Cardiac ventricle fibroblast (primary cell): ENCODE data around the gene AP1S1. TPM values are rescaled to one million over a fixed set of nuclear protein-coding genes. Genes with fewer than 3 reads are reported as not detected.

Experiments
- total RNA-seq: library from RNA; depleted of rRNA; stranded (reverse); fragments of >200 nt; gene quantifications from 2 replicates; pipeline ENCODE4 v1.2.3, GENCODE V29; 2015

Gene AP1S1
- total RNA-seq = 70.8 and 76.5 TPM in 2 replicates

GRCh38 chr7:101153969-101154692 is at the start of gene AP1S1:
AP1S1 (plus strand) TSS chr7:101154476; CDS start chr7:101154515, 39 bp downstream.

GRCh38 chr7:101126651-101127459 is 27.4 kb upstream of the AP1S1 start, which contains the start of gene SERPINE1:
SERPINE1 (plus strand) TSS chr7:101127104; CDS start chr7:101128394, 1,290 bp downstream.

GRCh38 chr7:101165075-101165957 is 11.0 kb downstream of the AP1S1 start, which contains the start of gene VGF:
VGF (minus strand) TSS chr7:101165569; CDS start chr7:101164843, 726 bp downstream.

GRCh38 chr7:101180130-101180755 is 26.0 kb downstream of the AP1S1 start, which contains the start of gene NAT16:
NAT16 (minus strand) TSS chr7:101180293; CDS start chr7:101174807, 5,486 bp downstream.

GRCh38 chr7:101200862-101201599 is 46.8 kb downstream of the AP1S1 start, which contains the start of gene MOGAT3:
MOGAT3 (minus strand) TSS chr7:101201036; CDS start chr7:101200854, 182 bp downstream.

Other genes with a start within 250 kb of the AP1S1 start
- not detected in 2 replicates for gene MUC3A, start 204.9 kb upstream of the AP1S1 start, total RNA-seq
- 0.54 TPM in 1 of 2 replicates, not detected in the other for gene MUC12, start 184.9 kb upstream of the AP1S1 start, total RNA-seq
- gene MUC17, start 134.4 kb upstream of the AP1S1 start, total RNA-seq = not detected in 2 replicates
- 12.6 and 13.3 TPM in 2 replicates for gene TRIM56, start 69.0 kb upstream of the AP1S1 start, total RNA-seq
- 408 and 426 TPM in 2 replicates for gene SERPINE1, start 27.4 kb upstream of the AP1S1 start, total RNA-seq
- not detected in 2 replicates for gene VGF, start 11.1 kb downstream of the AP1S1 start, total RNA-seq
- gene NAT16, start 25.8 kb downstream of the AP1S1 start, total RNA-seq = not detected in 2 replicates
- not detected in 2 replicates for gene MOGAT3, start 46.6 kb downstream of the AP1S1 start, total RNA-seq
- gene PLOD3, start 63.1 kb downstream of the AP1S1 start, total RNA-seq = 53.9 and 58.8 TPM in 2 replicates
- gene ZNHIT1, start 63.7 kb downstream of the AP1S1 start, total RNA-seq = 111 and 124 TPM in 2 replicates
- 4.4 TPM in 2 replicates for gene CLDN15, start 83.3 kb downstream of the AP1S1 start, total RNA-seq
- gene FIS1, start 90.6 kb downstream of the AP1S1 start, total RNA-seq = 178 and 185 TPM in 2 replicates
- gene IFT22, start 167.3 kb downstream of the AP1S1 start, total RNA-seq = 25.0 and 27.6 TPM in 2 replicates
- gene COL26A1, start 208.4 kb downstream of the AP1S1 start, total RNA-seq = not detected in 2 replicates